Upper lobe of right lung (tissue), 1 donor: ENCODE results near the gene SIRT6. TPM values are rescaled to one million over a fixed set of nuclear protein-coding genes. Genes with fewer than 3 reads are reported as not detected.

Experiments
- ATAC-seq: fragments of 200-7000 bp; cut with Tn5 transposase; one replicate; pipeline ENCODE4 v1.9.1; 2020; ENCODE audit warnings: mild to moderate bottlenecking, moderate library complexity
- DNase-seq: peaks from one replicate; pipeline ENCODE4 v3.0.0-alpha.2; 2020
- H3K27ac ChIP-seq: fragments of 200-600 bp; one replicate; pipeline ENCODE4 v1.8.0; 2022
- H3K27me3 ChIP-seq: fragments of 200-600 bp; one replicate; pipeline ENCODE4 v1.8.0; 2022; ENCODE audit warnings: mild to moderate bottlenecking
- H3K36me3 ChIP-seq: fragments of 200-600 bp; one replicate; pipeline ENCODE4 v1.8.0; 2022
- H3K4me1 ChIP-seq: fragments of 200-600 bp; one replicate; pipeline ENCODE4 v1.8.0; 2022
- H3K4me3 ChIP-seq: fragments of 200-600 bp; one replicate; pipeline ENCODE4 v1.8.0; 2022; ENCODE audit warnings: mild to moderate bottlenecking
- H3K9me3 ChIP-seq: fragments of 200-600 bp; one replicate; pipeline ENCODE4 v1.8.0; 2022
- intact Hi-C: fragments of 100-400 bp; cut with DNase I; formaldehyde crosslinking; loops from one replicate; pipeline ENCODE4 v1.11.0; 2022
- total RNA-seq: library from RNA; stranded (reverse); fragmentation: NEBNext Ultra II Directional; extraction: Animal tissue kit (Norgen Biotek cat#: 25700); gene quantifications from one replicate; pipeline ENCODE4 v1.2.1, GENCODE V29; 2021
- TF ChIP-seq, protein P1 (sequence below): fragments of 200-600 bp; IDR thresholded peaks from one replicate; pipeline ENCODE4 v1.8.0; 2022; ENCODE audit warnings: antibody characterized with exemption
- donor health status: DM: no; HTN: yes; CAD: no; lungs with severe emphysema.

Gene SIRT6
- total RNA-seq, 1 donor from 2014 or later = 20.3 TPM

DNA sequence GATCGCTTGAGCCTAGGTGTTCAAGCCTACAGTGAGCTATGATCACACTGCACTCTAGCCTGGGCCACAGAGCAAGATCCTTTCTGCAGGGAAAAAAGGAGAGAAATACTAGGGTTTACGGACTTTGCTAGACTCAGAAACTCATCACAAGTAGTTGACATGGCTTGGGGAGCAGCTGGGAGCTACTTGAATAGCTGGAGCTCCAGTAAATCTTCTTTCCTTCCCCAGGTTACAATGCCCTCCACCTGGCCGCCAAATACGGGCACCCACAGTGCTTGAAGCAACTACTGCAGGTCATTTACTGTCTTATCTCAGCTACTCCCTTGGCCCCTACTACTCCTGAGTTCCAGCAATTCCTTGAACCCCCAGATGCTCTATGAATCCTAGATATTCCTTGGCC is 19.4 kb upstream of the SIRT6 start:
- TF ChIP-seq, protein P1, sequence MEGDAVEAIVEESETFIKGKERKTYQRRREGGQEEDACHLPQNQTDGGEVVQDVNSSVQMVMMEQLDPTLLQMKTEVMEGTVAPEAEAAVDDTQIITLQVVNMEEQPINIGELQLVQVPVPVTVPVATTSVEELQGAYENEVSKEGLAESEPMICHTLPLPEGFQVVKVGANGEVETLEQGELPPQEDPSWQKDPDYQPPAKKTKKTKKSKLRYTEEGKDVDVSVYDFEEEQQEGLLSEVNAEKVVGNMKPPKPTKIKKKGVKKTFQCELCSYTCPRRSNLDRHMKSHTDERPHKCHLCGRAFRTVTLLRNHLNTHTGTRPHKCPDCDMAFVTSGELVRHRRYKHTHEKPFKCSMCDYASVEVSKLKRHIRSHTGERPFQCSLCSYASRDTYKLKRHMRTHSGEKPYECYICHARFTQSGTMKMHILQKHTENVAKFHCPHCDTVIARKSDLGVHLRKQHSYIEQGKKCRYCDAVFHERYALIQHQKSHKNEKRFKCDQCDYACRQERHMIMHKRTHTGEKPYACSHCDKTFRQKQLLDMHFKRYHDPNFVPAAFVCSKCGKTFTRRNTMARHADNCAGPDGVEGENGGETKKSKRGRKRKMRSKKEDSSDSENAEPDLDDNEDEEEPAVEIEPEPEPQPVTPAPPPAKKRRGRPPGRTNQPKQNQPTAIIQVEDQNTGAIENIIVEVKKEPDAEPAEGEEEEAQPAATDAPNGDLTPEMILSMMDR = no peak
- intact Hi-C loops = no loop called here
- DNase-seq (no peak), ATAC-seq (no peak)
- Histone ChIP-seq H3K4me1 (peaks cover 6% of the 10 kb centered on the region), H3K36me3 (no peaks in the 10 kb centered on the region), H3K4me3 (no peak overlapping the region), H3K9me3 (no peaks in the 10 kb centered on the region), H3K27ac (no peak overlapping the region), H3K27me3 (peaks cover 32% of the 10 kb centered on the region)

DNA sequence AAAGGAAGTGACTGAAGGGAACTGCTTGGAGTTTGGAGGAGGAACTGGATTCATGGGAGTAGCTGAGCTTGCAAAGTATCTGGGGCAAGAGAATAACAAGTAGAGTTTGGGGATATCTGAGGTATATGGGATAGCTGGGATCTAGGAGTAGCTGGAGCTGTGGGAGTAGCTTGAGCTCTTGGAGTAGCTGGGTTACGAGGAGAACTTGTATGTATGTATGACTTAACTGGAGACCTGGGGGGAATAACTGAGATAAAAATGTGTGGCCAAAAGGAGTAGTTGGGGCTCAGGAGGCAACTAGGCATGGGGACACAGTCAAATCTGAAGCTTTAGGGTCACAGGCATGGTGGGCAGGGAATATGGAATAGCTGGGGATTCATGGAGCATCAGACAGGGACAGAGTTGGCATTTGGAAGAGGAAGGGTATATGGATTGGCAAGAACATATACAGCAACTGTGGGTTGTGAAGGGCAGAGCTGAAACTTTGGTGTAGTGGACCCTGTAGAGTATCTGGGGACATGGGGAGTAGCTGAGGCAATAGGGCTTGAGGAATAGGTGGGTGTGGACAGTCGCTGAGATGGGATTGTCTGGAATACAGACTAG is 18.7 kb upstream of the SIRT6 start:
- intact Hi-C loops = no loop called here
- no peak overlapping the region for H3K4me3 ChIP-seq
- peaks cover 40% of the 10 kb centered on the region for H3K27me3 ChIP-seq
- H3K27ac ChIP-seq = no peak overlapping the region
- TF ChIP-seq, protein P1 = no peak
- DNase-seq (no peak), ATAC-seq (no peak)
- H3K4me1 ChIP-seq = peaks cover 6% of the 10 kb centered on the region
- H3K9me3 ChIP-seq = no peaks in the 10 kb centered on the region
- no peaks in the 10 kb centered on the region for H3K36me3 ChIP-seq

DNA sequence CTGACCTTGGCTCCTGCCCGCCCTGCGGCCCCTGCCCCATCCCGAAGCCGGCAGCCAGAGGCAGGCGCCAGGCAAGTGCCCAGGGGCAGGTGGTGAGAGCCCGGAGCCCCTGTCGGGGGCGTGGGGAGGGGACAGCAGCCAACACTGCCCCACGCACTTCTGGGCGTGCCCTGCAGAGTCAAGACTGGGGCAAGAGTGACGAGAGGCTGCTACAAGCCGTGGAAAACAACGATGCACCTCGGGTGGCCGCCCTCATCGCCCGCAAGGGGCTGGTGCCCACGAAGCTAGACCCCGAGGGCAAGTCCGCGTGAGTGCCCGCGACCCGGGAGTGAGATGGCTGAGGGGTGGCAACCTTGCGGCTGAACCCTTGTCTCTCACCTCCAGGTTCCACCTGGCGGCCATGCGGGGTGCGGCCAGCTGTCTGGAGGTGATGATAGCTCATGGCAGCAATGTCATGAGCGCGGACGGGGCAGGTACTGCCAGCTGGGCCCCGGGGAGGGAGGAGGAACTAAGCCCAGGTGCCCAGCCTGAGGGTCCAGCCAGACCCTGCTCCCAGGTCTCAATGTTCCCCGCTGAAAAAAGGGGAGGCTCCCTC is 17.4 kb upstream of the SIRT6 start:
- no peak overlapping the region for H3K27ac ChIP-seq
- intact Hi-C loops = no loop called here
- no peaks in the 10 kb centered on the region for H3K36me3 ChIP-seq
- H3K4me3 ChIP-seq = no peak overlapping the region
- no peaks in the 10 kb centered on the region for H3K9me3 ChIP-seq
- peaks cover 4% of the 10 kb centered on the region for H3K4me1 ChIP-seq
- DNase-seq (no peak), ATAC-seq (no peak)
- TF ChIP-seq, protein P1 = no peak
- peaks cover 50% of the 10 kb centered on the region for H3K27me3 ChIP-seq

DNA sequence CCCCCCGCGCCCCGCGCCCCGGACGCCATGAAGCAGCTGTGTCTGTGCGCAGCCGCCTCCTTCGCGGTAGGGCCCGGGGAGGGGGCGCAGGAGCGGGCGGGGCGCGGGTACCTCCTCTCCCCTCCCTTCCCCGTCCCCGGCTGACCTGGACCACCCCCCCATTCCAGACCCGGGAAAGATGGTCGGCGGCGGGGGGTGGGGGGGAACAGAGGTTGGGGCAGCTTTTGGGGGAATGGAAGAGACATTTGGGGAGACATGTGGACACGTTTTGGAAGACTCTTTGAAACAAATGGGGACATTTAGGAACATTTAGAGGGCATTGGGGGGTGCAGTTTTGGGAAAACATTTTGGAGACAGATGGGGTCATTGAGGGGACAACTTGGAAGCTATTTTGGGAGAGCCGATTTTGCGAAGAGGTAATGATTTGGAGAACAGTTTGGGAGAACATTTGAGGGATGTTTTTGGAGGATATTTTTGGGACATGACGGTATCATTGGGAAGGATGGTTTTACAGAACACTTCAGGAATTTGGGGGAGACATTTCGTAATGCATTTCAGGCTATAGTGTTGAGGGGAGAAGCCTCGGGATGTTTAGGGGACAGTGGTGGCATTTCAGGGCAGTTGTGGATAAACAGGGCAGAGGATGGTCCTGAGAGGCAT is 16.2 kb upstream of the SIRT6 start:
- Histone ChIP-seq H3K4me3 (no peak overlapping the region), H3K27me3 (peaks cover 60% of the 10 kb centered on the region), H3K36me3 (no peaks in the 10 kb centered on the region), H3K4me1 (no peaks in the 10 kb centered on the region), H3K27ac (no peak overlapping the region), H3K9me3 (no peaks in the 10 kb centered on the region)
- no peak for DNase-seq
- TF ChIP-seq, protein P1 = no peak
- ATAC-seq = no peak
- intact Hi-C loops = no loop called here

DNA sequence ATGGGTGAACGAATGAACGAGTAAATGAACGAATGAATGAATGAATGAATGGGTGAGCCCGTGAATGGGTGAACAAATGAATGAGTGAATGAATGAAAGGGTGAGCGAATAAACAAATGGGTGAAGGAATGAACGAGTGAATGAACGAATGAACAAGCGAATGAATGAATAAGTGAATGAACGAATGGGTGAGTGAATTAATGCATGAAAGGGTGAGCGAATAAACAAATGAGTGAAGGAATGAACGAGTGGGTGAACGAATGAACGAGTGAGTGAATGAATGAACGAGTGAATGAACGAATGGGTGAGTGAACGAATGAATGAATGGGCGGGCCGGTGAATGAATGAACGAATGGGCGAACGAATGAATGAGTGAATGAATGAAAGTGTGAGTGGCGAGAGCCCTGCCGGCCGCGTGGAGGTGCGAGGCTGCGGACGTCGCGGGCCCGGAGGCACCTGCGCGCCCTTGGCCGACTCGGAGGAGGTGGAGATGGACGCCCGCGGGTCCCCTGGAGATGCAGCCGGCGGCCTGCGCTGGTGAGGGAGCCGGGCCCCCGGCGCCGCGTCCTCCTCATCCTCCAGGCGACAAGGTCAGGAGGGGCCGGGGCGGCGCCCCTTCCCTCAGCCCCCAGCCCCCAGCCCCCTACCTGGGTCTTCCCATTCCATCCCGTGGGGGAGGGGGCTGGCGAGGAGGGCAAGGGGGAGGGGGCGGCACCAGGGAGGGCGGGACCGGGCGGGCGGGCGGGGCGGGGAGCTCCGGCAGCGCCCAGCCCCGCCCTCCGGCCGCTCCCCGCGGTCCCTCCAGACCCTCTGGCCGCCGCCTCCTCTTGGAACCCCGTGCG is 15.5 kb upstream of the SIRT6 start:
- Histone ChIP-seq H3K27ac (no peak overlapping the region), H3K9me3 (no peaks in the 10 kb centered on the region), H3K36me3 (no peaks in the 10 kb centered on the region), H3K27me3 (peaks cover 60% of the 10 kb centered on the region), H3K4me1 (no peaks in the 10 kb centered on the region), H3K4me3 (no peak overlapping the region)
- TF ChIP-seq, protein P1 = no peak
- DNase-seq (no peak), ATAC-seq (no peak)
- intact Hi-C loops = no loop called here
